K562 (cell line): Measurements from ENCODE around the gene RBMS3. TPM values are rescaled to one million over a fixed set of nuclear protein-coding genes. Genes with fewer than 3 reads are reported as not detected.

Experiments
- ATAC-seq: fragments of 200-7000 bp; cut with Tn5 transposase; 3 replicates; pipeline ENCODE4 v1.9.1; 2020; ENCODE audit warnings: moderate library complexity
- BruUV-seq: library from RNA; stranded (reverse); fragments of 400-500 nt; replicated peaks from 2 replicates; lab custom pipeline; 2021; lab: Mats Ljungman, UMichigan
- CTCF ChIA-PET: fragments of 300-600 bp; formaldehyde crosslinking; extraction: SDS; loops from one replicate; lab custom pipeline; 2021; ENCODE audit warnings: low intra/inter-chr PET ratio; lab: Yijun Ruan, JAX
- POLR2A ChIA-PET: fragments of 300-600, 350-650 bp; sonication (Branson Sonifier 250); formaldehyde crosslinking; extraction: SDS; loops from one replicate; lab custom pipeline; 2021; ENCODE audit warnings: antibody characterized with exemption, inconsistent platforms; lab: Yijun Ruan, JAX
- DNase-seq, 4 experiments: peaks; one replicate each; pipeline versions ENCODE4 v3.0.0 to v3.0.0-alpha.2; 2011 to 2018; ENCODE audit warnings: low spot score in 3 of 4, mixed read lengths in 3 of 4; ENCODE audit errors: extremely low read depth in 1 of 4
- FAIRE-seq: peaks from 2 replicates; lab custom pipeline; 2011; peaks lifted over from hg19 to GRCh38; lab: Jason Lieb, UNC
- H2AFZ ChIP-seq: 2 replicates; pipeline ENCODE4 v1.6.0; 2011; ENCODE audit warnings: low read depth, low read length, control low read depth, inconsistent platforms
- H3K27ac ChIP-seq: fragments of 200-600 bp; 3 replicates; pipeline ENCODE4 v1.8.0; 2011; ENCODE audit warnings: low read depth, mild to moderate bottlenecking, control low read depth, inconsistent platforms, low read length, moderate library complexity, mixed read lengths; ENCODE audit errors: extremely low read depth
- H3K27me3 ChIP-seq, 2 experiments: fragments of 300-600 bp in 1 of 2; 2 replicates in 1 of 2; 3 replicates in 1 of 2; pipeline versions ENCODE4 v1.6.0 to v1.8.0; 2011; ENCODE audit warnings: inconsistent platforms in 2 of 2, low read length in 2 of 2, mild to moderate bottlenecking in 1 of 2, mixed read lengths in 1 of 2, moderate library complexity in 1 of 2; ENCODE audit not compliant: control insufficient read depth in 2 of 2, insufficient read depth in 2 of 2
- H3K36me3 ChIP-seq: fragments of 300-600 bp; 3 replicates; pipeline ENCODE4 v1.8.0; 2011; ENCODE audit warnings: mild to moderate bottlenecking, low read length, inconsistent platforms; ENCODE audit not compliant: control insufficient read depth, insufficient read depth
- H3K4me1 ChIP-seq, 2 experiments: fragments of 200-600 bp in 1 of 2; replicated peaks in 1 of 2; 2 replicates in 1 of 2; 3 replicates in 1 of 2; pipeline versions ENCODE4 v1.5.1 to v1.8.0; 2011; ENCODE audit warnings: inconsistent platforms in 2 of 2, low read length in 2 of 2, mild to moderate bottlenecking in 1 of 2, mixed read lengths in 1 of 2, moderate library complexity in 1 of 2; ENCODE audit not compliant: control insufficient read depth in 2 of 2, insufficient read depth in 2 of 2
- H3K4me2 ChIP-seq: 2 replicates; pipeline ENCODE4 v1.6.1; 2011; ENCODE audit warnings: low read length, control low read depth, inconsistent platforms, mixed read lengths; ENCODE audit not compliant: insufficient read depth
- H3K4me3 ChIP-seq: fragments of 200-600 bp; sonication (generic), shearing (Covaris generic); 2 replicates; pipeline ENCODE4 v1.5.1; 2016; ENCODE audit warnings: control low read depth, inconsistent platforms
- H3K79me2 ChIP-seq: fragments of 200-600 bp; 3 replicates; pipeline ENCODE4 v1.8.0; 2011; ENCODE audit warnings: low read length, inconsistent platforms; ENCODE audit not compliant: control insufficient read depth, insufficient read depth
- H3K9ac ChIP-seq, 2 experiments: 2 replicates each; pipeline versions ENCODE4 v1.6.0 to v1.6.1; 2011; ENCODE audit warnings: low read depth in 2 of 2, low read length in 2 of 2, control low read depth in 1 of 2, inconsistent platforms in 1 of 2, mild to moderate bottlenecking in 1 of 2, mixed read lengths in 1 of 2; ENCODE audit not compliant: insufficient read depth in 1 of 2
- H3K9me1 ChIP-seq: one replicate; pipeline ENCODE4 v1.6.0; 2011; ENCODE audit warnings: inconsistent platforms, mild to moderate bottlenecking, low read length, moderate library complexity; ENCODE audit not compliant: control insufficient read depth, insufficient read depth
- H3K9me3 ChIP-seq: replicated peaks from 2 replicates; pipeline ENCODE4 v1.5.1; 2011; ENCODE audit warnings: low read depth, low read length, inconsistent platforms; ENCODE audit not compliant: control insufficient read depth, insufficient read depth
- H4K20me1 ChIP-seq: replicated peaks from 2 replicates; pipeline ENCODE4 v1.6.1; 2011; ENCODE audit warnings: low read length, inconsistent platforms, mixed read lengths; ENCODE audit not compliant: control insufficient read depth, insufficient read depth
- CBX2 ChIP-seq: fragments of 200-600 bp; sonication (generic); IDR thresholded peaks from one replicate; pipeline ENCODE4 v1.6.1; 2012; ENCODE audit warnings: mild to moderate bottlenecking, low read length, inconsistent platforms; ENCODE audit not compliant: insufficient read depth, poor library complexity, severe bottlenecking
- ESRRA ChIP-seq: fragments of 450-650 bp; IDR thresholded peaks from 2 replicates; pipeline ENCODE4 v1.6.1; 2014; ENCODE audit warnings: low read depth, mild to moderate bottlenecking, moderate library complexity, borderline replicate concordance
- HBP1 ChIP-seq: fragments of 450-650 bp; formaldehyde crosslinking; IDR thresholded peaks from 2 replicates; pipeline ENCODE4 v1.4.0; 2022; ENCODE audit warnings: missing genetic modification characterization
- HCFC1 ChIP-seq: IDR thresholded peaks from 2 replicates; pipeline ENCODE4 v1.6.1; 2012; ENCODE audit warnings: low read depth, low read length, improper control_type of control experiment
- HNRNPUL1 ChIP-seq: fragments of 200-400 bp; formaldehyde crosslinking; IDR thresholded peaks from 2 replicates; pipeline ENCODE4 v1.6.1; 2017; ENCODE audit warnings: low read length
- KDM2B ChIP-seq: fragments of 250-450 bp; sonication (Bioruptor Pico); IDR thresholded peaks from 2 replicates; pipeline ENCODE4 v1.8.0; 2021; ENCODE audit warnings: mild to moderate bottlenecking, moderate library complexity
- KLF13 ChIP-seq: fragments of 450-650 bp; IDR thresholded peaks from 2 replicates; pipeline ENCODE4 v1.6.1; 2016; ENCODE audit warnings: missing genetic modification characterization, low read depth, mild to moderate bottlenecking, missing compliant biosample characterization, moderate library complexity, borderline replicate concordance
- MCM7 ChIP-seq, 2 experiments: fragments of 450-650 bp; IDR thresholded peaks; 2 replicates each; pipeline ENCODE4 v1.6.1; 2016 to 2018
- MEIS2 ChIP-seq: fragments of 450-650 bp; IDR thresholded peaks from 2 replicates; pipeline ENCODE4 v1.6.1; 2014; ENCODE audit warnings: mild to moderate bottlenecking; ENCODE audit not compliant: partially characterized antibody
- MYC ChIP-seq, 2 experiments: fragments of 250-450 bp in 1 of 2; sonication (Bioruptor Pico) in 1 of 2; IDR thresholded peaks; 2 replicates each; pipeline versions ENCODE4 v1.5.1 to v1.6.1; 2012 to 2021; ENCODE audit warnings: low read depth in 2 of 2, borderline replicate concordance in 1 of 2, improper control_type of control experiment in 1 of 2, low read length in 1 of 2, mild to moderate bottlenecking in 1 of 2, moderate library complexity in 1 of 2
- REST ChIP-seq, 2 experiments: fragments of 450-650 bp; formaldehyde crosslinking in 1 of 2; IDR thresholded peaks; 2 replicates each; pipeline versions ENCODE4 v1.4.0 to v1.6.1; 2014 to 2020; ENCODE audit warnings: mild to moderate bottlenecking in 2 of 2, borderline replicate concordance in 1 of 2, low read depth in 1 of 2
- RFX7 ChIP-seq: fragments of 250-450 bp; sonication (Bioruptor Pico); IDR thresholded peaks from 2 replicates; pipeline ENCODE4 v1.5.1; 2021; ENCODE audit warnings: mild to moderate bottlenecking
- TCF7 ChIP-seq: sonication (generic); IDR thresholded peaks from 2 replicates; pipeline ENCODE4 v1.6.1; 2016; ENCODE audit warnings: antibody characterized with exemption, borderline replicate concordance
- ZNF707 ChIP-seq: fragments of 250-450 bp; sonication (Bioruptor Pico); conservative IDR thresholded peaks from 2 replicates; pipeline ENCODE4 v1.8.0; 2022; ENCODE audit warnings: inconsistent platforms, mild to moderate bottlenecking, moderate library complexity
- WGBS: fragments of 100-300 bp; shearing (Covaris generic); methylation state at CpG from one replicate; pipeline ENCODE4 v1.1.6; 2016; ENCODE audit warnings: low coverage, mixed read lengths; ENCODE audit not compliant: insufficient coverage; ENCODE audit errors: missing lambda C conversion rate; 5-methylcytosine and 5-hydroxymethylcytosine counted together
- in situ Hi-C: fragments of 300-500 bp; cut with MboI; formaldehyde crosslinking; loops from 4 replicates; pipeline ENCODE4 v1.15.0; 2018; ENCODE audit warnings: inconsistent platforms, mixed read lengths
- intact Hi-C: fragments of 100-400 bp; cut with micrococcal nuclease; formaldehyde crosslinking; loops from 2 replicates; pipeline ENCODE4 v1.14.2; 2022
- polyA plus RNA-seq, 8 experiments: library from polyadenylated mRNA; depleted of rRNA in 4 of 8; stranded (reverse) in 5 of 8; unstranded in 3 of 8; fragments of >200 nt; fragmentation: Nextera tagmentation in 2 of 8; fragmentation: Illumina TruSeq in 1 of 8; extraction: Ambion mirVana in 2 of 8; extraction: Trizol in 1 of 8; gene quantifications; 2 replicates each; pipeline versions ENCODE4 v1.2.1 to v1.2.3, GENCODE V29; 2011 to 2014; ENCODE audit warnings: inconsistent platforms in 1 of 8, missing spikeins in 1 of 8
- total RNA-seq, 7 experiments: library from RNA; depleted of rRNA in 6 of 7; stranded (reverse); fragments of >200 nt in 6 of 7; fragmentation: Illumina TruSeq in 2 of 7; extraction: Trizol in 2 of 7; gene quantifications; 2 replicates each; pipeline versions ENCODE4 v1.2.1 to v1.2.3, GENCODE V29; 2011 to 2021; ENCODE audit warnings: low replicate concordance in 1 of 7

RBMS3 gene
- total and polyA plus RNA-seq, 9 of the 15 experiments (the other 6 are each of a cell fraction or from before 2014, with no cell fraction given), result 0.20 TPM; not detected in 8

GRCh38 chr3:29643034-29643425, 362.2 kb downstream of the RBMS3 start:
- intact Hi-C loops, result no loop called here
- Histone ChIP-seq H3K79me2 (no peaks in the 10 kb centered on the region), H3K36me3 (no peaks in the 10 kb centered on the region), H3K27me3 (no peaks in the 10 kb centered on the region), H3K9me1 (no peaks in the 10 kb centered on the region), H4K20me1 (no peaks in the 10 kb centered on the region), H3K27ac (no peak overlapping the region), H2AFZ (no peak overlapping the region), H3K4me3 (no peak overlapping the region), H3K9me3 (no peaks in the 10 kb centered on the region; the same call in none of the 2 replicates), H3K9ac (no peak overlapping the region), H3K4me2 (no peak overlapping the region), H3K4me1 (no peaks in the 10 kb centered on the region)
- ChIA-PET POLR2A (no interaction called here), CTCF (no interaction called here)
- in situ Hi-C loops, result no loop called here
- no peak for DNase-seq
- no peak for ATAC-seq
- no peak for FAIRE-seq
- 0% methylated on average over 3 of the region's 3 CpGs for WGBS
- BruUV-seq, result no TSS peak
- TF ChIP-seq ZNF707 (CRISPR knock-in tag) (no peak), TCF7 (no peak), MYC (IDR thresholded peaks at IDR 0.05; ENCODE audit: low read depth, low read length) (no peak), MYC (CRISPR knock-in tag; IDR thresholded peaks at IDR 0.05; ENCODE audit: borderline replicate concordance, low read depth) (no peak), RFX7 (CRISPR knock-in tag) (no peak), REST (IDR thresholded peaks at IDR 0.05; ENCODE audit: borderline replicate concordance) (no peak), REST (CRISPR knock-in tag; IDR thresholded peaks at IDR 0.05; ENCODE audit: low read depth) (no peak), CBX2 (no peak), KLF13 (tag) (no peak), ESRRA (no peak), MCM7 (IDR thresholded peaks at IDR 0.05) (no peak), KDM2B (no peak), HNRNPUL1 (no peak), HCFC1 (no peak), HBP1 (CRISPR knock-in tag) (no peak), MEIS2 (no peak)
